HepG2 (cell line): ENCODE data around the gene SLC35D2. TPM values are rescaled to one million over a fixed set of nuclear protein-coding genes. Genes with fewer than 3 reads are reported as not detected.

ENCODE experiments used
- ATF7-NPFF ChIP-seq: sonication (generic); formaldehyde crosslinking; IDR thresholded peaks from 2 replicates; pipeline ENCODE4 v1.8.1; 2023; ENCODE audit warnings: mild to moderate bottlenecking, low read depth, missing genetic modification reagents, moderate library complexity
- CHCHD3 ChIP-seq: sonication (generic); formaldehyde crosslinking; IDR thresholded peaks from 2 replicates; pipeline ENCODE4 v1.8.0; 2022; ENCODE audit warnings: mild to moderate bottlenecking, missing genetic modification reagents, moderate library complexity
- DNMT3B ChIP-seq: conservative IDR thresholded peaks from 2 replicates; pipeline ENCODE4 v1.6.1; 2016; ENCODE audit warnings: missing biosample characterization, control low read depth
- ELF4 ChIP-seq: sonication (generic); formaldehyde crosslinking; IDR thresholded peaks from 2 replicates; pipeline ENCODE4 v1.5.0; 2020; ENCODE audit warnings: missing genetic modification reagents, mild to moderate bottlenecking, moderate library complexity, borderline replicate concordance
- FOXA3 ChIP-seq: IDR thresholded peaks from 2 replicates; pipeline ENCODE4 v1.6.1; 2016; ENCODE audit warnings: missing genetic modification reagents, missing compliant biosample characterization
- GFI1 ChIP-seq: sonication (generic); formaldehyde crosslinking; IDR thresholded peaks from 2 replicates; pipeline ENCODE4 v1.5.0; 2020; ENCODE audit warnings: missing genetic modification reagents, mild to moderate bottlenecking, borderline replicate concordance
- KDM5B ChIP-seq: sonication (generic); formaldehyde crosslinking; IDR thresholded peaks from 2 replicates; pipeline ENCODE4 v1.4.0; 2020; ENCODE audit warnings: missing genetic modification reagents, mild to moderate bottlenecking, borderline replicate concordance
- MTF1 ChIP-seq: sonication (generic); formaldehyde crosslinking; IDR thresholded peaks from 2 replicates; pipeline ENCODE4 v1.5.0; 2020; ENCODE audit warnings: missing genetic modification reagents
- PHF5A ChIP-seq: IDR thresholded peaks from one replicate; pipeline ENCODE4 v1.6.1; 2018; ENCODE audit warnings: low read depth, missing genetic modification reagents; ENCODE audit not compliant: unreplicated experiment
- SALL1 ChIP-seq: sonication (generic); formaldehyde crosslinking; IDR thresholded peaks from 2 replicates; pipeline ENCODE4 v1.8.0; 2022; ENCODE audit warnings: mild to moderate bottlenecking, missing genetic modification reagents
- ZFP36 ChIP-seq: fragments of 150-350 bp; IDR thresholded peaks from 2 replicates; pipeline ENCODE4 v1.6.1; 2018; ENCODE audit warnings: borderline replicate concordance, low read length, low read depth; ENCODE audit not compliant: partially characterized antibody
- ZFP36L1 ChIP-seq: sonication (generic); formaldehyde crosslinking; IDR thresholded peaks from 2 replicates; pipeline ENCODE4 v1.8.0; 2022; ENCODE audit warnings: mild to moderate bottlenecking, missing genetic modification reagents, moderate library complexity
- ZMAT3 ChIP-seq: sonication (generic); formaldehyde crosslinking; conservative IDR thresholded peaks from 2 replicates; pipeline ENCODE4 v1.7.0; 2021; ENCODE audit warnings: missing genetic modification reagents
- ZNF136 ChIP-seq: sonication (generic); formaldehyde crosslinking; IDR thresholded peaks from 2 replicates; pipeline ENCODE4 v1.8.1; 2022; ENCODE audit warnings: low read depth, mild to moderate bottlenecking, moderate library complexity, missing genetic modification reagents
- ZNF230 ChIP-seq: sonication (generic); formaldehyde crosslinking; IDR thresholded peaks from 2 replicates; pipeline ENCODE4 v1.4.0; 2020; ENCODE audit warnings: mild to moderate bottlenecking, missing genetic modification reagents
- ZNF263 ChIP-seq: sonication (generic); formaldehyde crosslinking; IDR thresholded peaks from 2 replicates; pipeline ENCODE4 v1.4.0; 2020; ENCODE audit warnings: missing genetic modification reagents
- ZNF431 ChIP-seq: sonication (generic); formaldehyde crosslinking; IDR thresholded peaks from 2 replicates; pipeline ENCODE4 v1.9.0; 2022; ENCODE audit warnings: missing genetic modification reagents, low read depth, mild to moderate bottlenecking, borderline replicate concordance
- ZNF672 ChIP-seq: sonication (generic); formaldehyde crosslinking; IDR thresholded peaks from 2 replicates; pipeline ENCODE4 v1.8.1; 2022; ENCODE audit warnings: missing genetic modification reagents
- ZNF766 ChIP-seq: sonication (generic); formaldehyde crosslinking; IDR thresholded peaks from 2 replicates; pipeline ENCODE4 v1.5.0; 2020; ENCODE audit warnings: missing genetic modification reagents, borderline replicate concordance
- ZNF790 ChIP-seq: sonication (generic); formaldehyde crosslinking; IDR thresholded peaks from 2 replicates; pipeline ENCODE4 v1.8.0; 2022; ENCODE audit warnings: missing genetic modification reagents, mild to moderate bottlenecking, borderline replicate concordance
- ZNF878 ChIP-seq: sonication (generic); formaldehyde crosslinking; IDR thresholded peaks from 2 replicates; pipeline ENCODE4 v1.8.1; 2023; ENCODE audit warnings: mild to moderate bottlenecking, missing genetic modification reagents, moderate library complexity
- polyA plus RNA-seq, 8 experiments: library from polyadenylated mRNA; depleted of rRNA in 3 of 8; stranded (reverse) in 7 of 8; unstranded in 1 of 8; fragments of >200 nt; fragmentation: Illumina TruSeq in 4 of 8; extraction: Trizol in 4 of 8; gene quantifications; 2 replicates each; pipeline versions ENCODE4 v1.2.1 to v1.2.3, GENCODE V29; 2011 to 2016; ENCODE audit warnings: low read depth in 4 of 8, missing spikeins in 1 of 8, mixed read lengths in 1 of 8; ENCODE audit not compliant: insufficient read depth in 1 of 8
- total RNA-seq, 5 experiments: library from RNA; depleted of rRNA; stranded (reverse); fragments of >200 nt; fragmentation: Illumina TruSeq; extraction: Trizol; gene quantifications; 2 replicates each; pipeline ENCODE4 v1.2.3, GENCODE V29; 2016; ENCODE audit warnings: low read depth in 1 of 5
- TF ChIP-seq, protein P1 (sequence below): sonication (generic); formaldehyde crosslinking; IDR thresholded peaks from 2 replicates; pipeline ENCODE4 v1.8.1; 2023; ENCODE audit warnings: mild to moderate bottlenecking, moderate library complexity, missing genetic modification reagents
- TF ChIP-seq, protein P2 (sequence below): sonication (generic); formaldehyde crosslinking; IDR thresholded peaks from 2 replicates; pipeline ENCODE4 v1.5.0; 2020; ENCODE audit warnings: missing genetic modification reagents
- TF ChIP-seq, protein P3 (sequence below): sonication (generic); formaldehyde crosslinking; IDR thresholded peaks from 2 replicates; pipeline ENCODE4 v1.8.1; 2023; ENCODE audit warnings: missing genetic modification reagents, inconsistent platforms, borderline replicate concordance
- TF ChIP-seq, protein P4 (sequence below): IDR thresholded peaks from 2 replicates; pipeline ENCODE4 v1.6.1; 2016; ENCODE audit warnings: low read depth

SLC35D2 gene
- total and polyA plus RNA-seq, 2 of the 13 experiments (the other 11 are each of a cell fraction or from before 2014, with no cell fraction given), result 96.2 to 103 TPM

DNA sequence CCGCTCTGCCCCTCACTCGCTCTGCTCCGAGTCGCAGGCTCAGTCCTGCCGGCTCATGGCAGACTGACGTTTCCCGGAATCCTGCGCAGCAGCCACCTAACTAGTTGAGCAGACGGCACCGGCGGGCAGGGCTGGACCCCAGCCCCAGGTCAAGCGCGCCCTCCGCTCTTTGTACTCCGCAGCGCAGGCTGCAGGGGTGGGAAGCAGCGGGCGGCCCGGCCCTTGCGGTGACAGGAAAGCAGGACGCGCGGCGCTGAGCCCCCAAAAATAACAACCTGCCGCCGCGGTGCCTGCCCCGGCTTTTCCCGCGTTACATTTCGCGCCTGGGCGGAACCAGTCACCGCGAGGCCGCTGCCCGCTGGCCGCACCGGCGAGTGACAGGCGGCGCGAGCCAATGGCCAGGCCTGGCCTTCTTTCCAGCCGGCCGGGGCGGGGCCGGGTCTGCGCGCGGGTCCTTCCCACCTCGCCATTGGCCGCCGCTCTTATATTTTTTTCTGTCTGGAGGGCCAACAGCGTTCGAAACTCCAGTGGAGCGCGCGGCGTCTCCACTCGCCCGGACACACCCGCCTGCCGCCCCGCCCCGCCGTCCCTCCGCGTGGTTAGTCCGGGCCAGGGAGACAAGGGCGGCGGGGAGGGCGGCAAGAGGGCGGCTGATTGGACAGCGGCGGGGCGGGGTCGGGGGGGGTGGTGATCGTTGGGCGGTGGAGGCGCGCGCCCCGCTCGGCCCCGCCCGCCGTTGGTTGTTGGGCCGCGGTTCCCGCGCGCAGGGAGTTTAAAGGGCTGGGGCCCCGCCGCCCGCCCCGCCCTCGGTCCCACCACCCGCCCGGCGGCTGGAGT is 34.8 kb upstream of the SLC35D2 start, which contains the start of gene ZNF367 (continued):
- TF ChIP-seq ZNF230 (CRISPR knock-in tag), result peak; percentile 17; the same call in 1 of the 2 replicates
- TF ChIP-seq PHF5A, result peak; percentile 28
- TF ChIP-seq ELF4 (CRISPR knock-in tag), result peak; percentile 75; the same call in 1 of the 2 replicates
- no peak for TF ChIP-seq ZNF672 (CRISPR knock-in tag)
- peak; percentile 14; the same call in 1 of the 2 replicates for TF ChIP-seq GFI1 (CRISPR knock-in tag)
- TF ChIP-seq ZMAT3 (CRISPR knock-in tag), result no peak
- TF ChIP-seq ZFP36, result no peak
- peak; percentile 58; the same call in 1 of the 2 replicates for TF ChIP-seq SALL1 (CRISPR knock-in tag)
- TF ChIP-seq KDM5B, result no peak; the same call in 1 of the 2 replicates
- peak; percentile 21; the same call in 1 of the 2 replicates for TF ChIP-seq ZNF263 (CRISPR knock-in tag)
- peak; percentile 94 for TF ChIP-seq ATF7-NPFF (CRISPR knock-in tag)
- peak; percentile 88; the same call in 1 of the 2 replicates for TF ChIP-seq CHCHD3
- TF ChIP-seq, protein P1, sequence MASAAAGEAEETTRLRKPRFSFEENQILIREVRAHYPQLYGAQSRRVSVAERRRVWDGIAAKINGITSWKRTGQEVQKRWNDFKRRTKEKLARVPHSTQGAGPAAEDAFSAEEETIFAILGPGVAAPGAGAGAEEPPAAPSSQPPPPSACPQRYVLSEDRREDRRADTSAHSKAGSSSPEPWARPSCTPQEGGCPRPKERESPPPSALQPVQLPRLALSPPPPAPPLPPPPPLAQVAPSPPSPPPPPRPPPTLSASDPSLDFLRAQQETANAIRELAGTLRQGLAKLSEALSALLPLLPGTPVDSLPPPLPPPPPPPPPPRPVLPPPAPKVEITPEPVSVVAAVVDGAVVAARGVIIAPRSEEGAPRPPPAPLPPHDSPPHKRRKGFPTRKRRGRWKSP (CRISPR knock-in tag), result peak; percentile 87
- peak; percentile 41; the same call in 1 of the 2 replicates for TF ChIP-seq ZNF790 (CRISPR knock-in tag)
- TF ChIP-seq, protein P2, sequence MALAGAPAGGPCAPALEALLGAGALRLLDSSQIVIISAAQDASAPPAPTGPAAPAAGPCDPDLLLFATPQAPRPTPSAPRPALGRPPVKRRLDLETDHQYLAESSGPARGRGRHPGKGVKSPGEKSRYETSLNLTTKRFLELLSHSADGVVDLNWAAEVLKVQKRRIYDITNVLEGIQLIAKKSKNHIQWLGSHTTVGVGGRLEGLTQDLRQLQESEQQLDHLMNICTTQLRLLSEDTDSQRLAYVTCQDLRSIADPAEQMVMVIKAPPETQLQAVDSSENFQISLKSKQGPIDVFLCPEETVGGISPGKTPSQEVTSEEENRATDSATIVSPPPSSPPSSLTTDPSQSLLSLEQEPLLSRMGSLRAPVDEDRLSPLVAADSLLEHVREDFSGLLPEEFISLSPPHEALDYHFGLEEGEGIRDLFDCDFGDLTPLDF (CRISPR knock-in tag), result peak; percentile 99
- TF ChIP-seq ZNF136, result peak; percentile 89
- TF ChIP-seq ZNF431 (CRISPR knock-in tag), result peak; percentile 73; the same call in 1 of the 2 replicates
- TF ChIP-seq, protein P3, sequence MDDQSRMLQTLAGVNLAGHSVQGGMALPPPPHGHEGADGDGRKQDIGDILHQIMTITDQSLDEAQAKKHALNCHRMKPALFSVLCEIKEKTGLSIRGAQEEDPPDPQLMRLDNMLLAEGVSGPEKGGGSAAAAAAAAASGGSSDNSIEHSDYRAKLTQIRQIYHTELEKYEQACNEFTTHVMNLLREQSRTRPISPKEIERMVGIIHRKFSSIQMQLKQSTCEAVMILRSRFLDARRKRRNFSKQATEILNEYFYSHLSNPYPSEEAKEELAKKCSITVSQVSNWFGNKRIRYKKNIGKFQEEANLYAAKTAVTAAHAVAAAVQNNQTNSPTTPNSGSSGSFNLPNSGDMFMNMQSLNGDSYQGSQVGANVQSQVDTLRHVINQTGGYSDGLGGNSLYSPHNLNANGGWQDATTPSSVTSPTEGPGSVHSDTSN, result 0 out of 2 replicates have a peak, but pooled peaks have one; percentile 68
- peak; percentile 76 for TF ChIP-seq ZFP36L1 (CRISPR knock-in tag)
- TF ChIP-seq ZNF878 (CRISPR knock-in tag), result peak; percentile 93
- 0 out of 2 replicates have a peak, but pooled peaks have one; percentile 69 for TF ChIP-seq MTF1 (CRISPR knock-in tag)
- TF ChIP-seq ZNF766 (CRISPR knock-in tag), result peak; percentile 46; the same call in 1 of the 2 replicates
- TF ChIP-seq, protein P4, sequence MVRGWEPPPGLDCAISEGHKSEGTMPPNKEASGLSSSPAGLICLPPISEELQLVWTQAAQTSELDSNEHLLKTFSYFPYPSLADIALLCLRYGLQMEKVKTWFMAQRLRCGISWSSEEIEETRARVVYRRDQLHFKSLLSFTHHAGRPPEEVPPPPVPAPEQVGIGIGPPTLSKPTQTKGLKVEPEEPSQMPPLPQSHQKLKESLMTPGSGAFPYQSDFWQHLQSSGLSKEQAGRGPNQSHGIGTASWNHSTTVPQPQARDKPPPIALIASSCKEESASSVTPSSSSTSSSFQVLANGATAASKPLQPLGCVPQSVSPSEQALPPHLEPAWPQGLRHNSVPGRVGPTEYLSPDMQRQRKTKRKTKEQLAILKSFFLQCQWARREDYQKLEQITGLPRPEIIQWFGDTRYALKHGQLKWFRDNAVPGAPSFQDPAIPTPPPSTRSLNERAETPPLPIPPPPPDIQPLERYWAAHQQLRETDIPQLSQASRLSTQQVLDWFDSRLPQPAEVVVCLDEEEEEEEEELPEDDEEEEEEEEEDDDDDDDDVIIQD (CRISPR knock-in tag), result no peak
- TF ChIP-seq DNMT3B (CRISPR knock-in tag), result no peak
- peak; percentile 25; the same call in 1 of the 2 replicates for TF ChIP-seq FOXA3 (CRISPR knock-in tag)
